ENCODE data around the gene CIB2. TPM values are rescaled to one million over a fixed set of nuclear protein-coding genes. Genes with fewer than 3 reads are reported as not detected.
A peak's percentile ranks its signal among the peaks of the same experiment; 100 is the strongest.

Gene CIB2
- total and polyA plus RNA-seq, 2 experiments from 2014 or later: 40.5 to 48.9 TPM

DNA sequence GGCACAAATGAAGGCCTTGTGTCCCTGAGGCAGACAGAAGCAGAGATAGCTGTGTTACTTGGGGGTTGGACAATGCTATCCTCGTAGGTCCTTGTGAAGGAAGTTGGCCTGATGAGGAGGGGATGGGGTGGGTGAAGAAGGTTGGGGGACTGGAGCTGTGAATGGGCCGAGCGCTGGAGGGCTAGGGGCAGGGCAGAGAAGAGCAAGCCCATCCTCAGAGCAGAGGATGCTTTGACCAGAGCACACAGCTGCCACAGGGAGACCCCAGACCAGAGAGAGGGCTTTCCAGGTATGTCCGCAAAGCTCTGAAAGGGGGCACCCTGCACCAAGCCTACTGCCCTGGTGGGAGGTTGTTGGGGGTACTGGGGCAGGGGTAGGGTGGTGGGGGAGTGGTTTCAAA is 48.1 kb downstream of the CIB2 start:
- Histone ChIP-seq H3K36me3 (replicated peaks; ENCODE audit: insufficient read depth, low read depth) (no peaks in the 10 kb centered on the region), H3K4me3 (no peak overlapping the region), H3K4me2 (no peak overlapping the region), H3K79me2 (no peaks in the 10 kb centered on the region), H3K9me3 (ENCODE audit: low read depth) (no peaks in the 10 kb centered on the region), H3K27me3 (no peaks in the 10 kb centered on the region), H3K9me2 (replicated peaks; ENCODE audit: insufficient read depth) (no peaks in the 10 kb centered on the region), H4K20me1 (ENCODE audit: insufficient read depth, poor library complexity, severe bottlenecking) (no peaks in the 10 kb centered on the region), H3K27ac (no peak overlapping the region), H3K4me1 (ENCODE audit: insufficient read depth) (peaks cover 21% of the 10 kb centered on the region), H2AFZ (no peak overlapping the region)
- TF ChIP-seq EZH2phosphoT487 (IDR thresholded peaks at IDR 0.05; ENCODE audit: low read depth, severe bottlenecking, unreplicated experiment) (no peak), EZH2 (IDR thresholded peaks at IDR 0.05; ENCODE audit: borderline replicate concordance) (no peak)
- TF ChIP-seq, protein P1, sequence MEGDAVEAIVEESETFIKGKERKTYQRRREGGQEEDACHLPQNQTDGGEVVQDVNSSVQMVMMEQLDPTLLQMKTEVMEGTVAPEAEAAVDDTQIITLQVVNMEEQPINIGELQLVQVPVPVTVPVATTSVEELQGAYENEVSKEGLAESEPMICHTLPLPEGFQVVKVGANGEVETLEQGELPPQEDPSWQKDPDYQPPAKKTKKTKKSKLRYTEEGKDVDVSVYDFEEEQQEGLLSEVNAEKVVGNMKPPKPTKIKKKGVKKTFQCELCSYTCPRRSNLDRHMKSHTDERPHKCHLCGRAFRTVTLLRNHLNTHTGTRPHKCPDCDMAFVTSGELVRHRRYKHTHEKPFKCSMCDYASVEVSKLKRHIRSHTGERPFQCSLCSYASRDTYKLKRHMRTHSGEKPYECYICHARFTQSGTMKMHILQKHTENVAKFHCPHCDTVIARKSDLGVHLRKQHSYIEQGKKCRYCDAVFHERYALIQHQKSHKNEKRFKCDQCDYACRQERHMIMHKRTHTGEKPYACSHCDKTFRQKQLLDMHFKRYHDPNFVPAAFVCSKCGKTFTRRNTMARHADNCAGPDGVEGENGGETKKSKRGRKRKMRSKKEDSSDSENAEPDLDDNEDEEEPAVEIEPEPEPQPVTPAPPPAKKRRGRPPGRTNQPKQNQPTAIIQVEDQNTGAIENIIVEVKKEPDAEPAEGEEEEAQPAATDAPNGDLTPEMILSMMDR (IDR thresholded peaks at IDR 0.05; ENCODE audit: poor library complexity): no peak
- 96% methylated on average over 4 of the region's 4 CpGs for WGBS (ENCODE audit: low lambda C conversion rate, missing lambda C conversion rate)
- no peak for DNase-seq (ENCODE audit: low spot score)

DNA sequence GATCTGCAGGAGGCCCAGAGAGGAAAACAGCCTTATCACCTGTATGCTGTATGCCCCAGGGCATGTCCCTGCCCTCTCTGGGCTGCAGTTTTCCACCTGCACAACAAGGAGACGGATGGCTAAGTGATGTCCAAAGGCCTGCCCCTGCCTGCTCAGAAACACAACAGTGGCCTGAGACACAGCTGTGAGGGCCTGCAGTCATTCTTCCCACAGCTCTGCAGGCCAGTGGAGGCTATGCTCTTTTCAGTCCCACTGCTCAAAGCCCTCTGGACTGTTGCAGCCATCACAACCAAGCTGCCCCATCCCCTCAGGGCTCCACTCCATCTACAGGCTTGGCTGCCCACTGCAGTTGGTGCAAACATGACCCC is 48.5 kb downstream of the CIB2 start:
- Histone ChIP-seq H3K27me3 (no peaks in the 10 kb centered on the region), H3K9me2 (replicated peaks; ENCODE audit: insufficient read depth) (no peaks in the 10 kb centered on the region), H3K9me3 (ENCODE audit: low read depth) (no peaks in the 10 kb centered on the region), H4K20me1 (ENCODE audit: insufficient read depth, poor library complexity, severe bottlenecking) (no peaks in the 10 kb centered on the region), H3K4me1 (ENCODE audit: insufficient read depth) (peaks cover 21% of the 10 kb centered on the region), H3K27ac (peak overlapping the region; percentile 20), H3K79me2 (no peaks in the 10 kb centered on the region), H3K4me3 (no peak overlapping the region), H2AFZ (no peak overlapping the region), H3K4me2 (no peak overlapping the region), H3K36me3 (replicated peaks; ENCODE audit: insufficient read depth, low read depth) (no peaks in the 10 kb centered on the region)
- WGBS (ENCODE audit: low lambda C conversion rate, missing lambda C conversion rate): 92% methylated on average over 1 of the region's 1 CpG
- DNase-seq (ENCODE audit: low spot score): no peak
- TF ChIP-seq EZH2 (IDR thresholded peaks at IDR 0.05; ENCODE audit: borderline replicate concordance) (no peak), EZH2phosphoT487 (IDR thresholded peaks at IDR 0.05; ENCODE audit: low read depth, severe bottlenecking, unreplicated experiment) (no peak)
- TF ChIP-seq, protein P1 (IDR thresholded peaks at IDR 0.05; ENCODE audit: poor library complexity): no peak

DNA sequence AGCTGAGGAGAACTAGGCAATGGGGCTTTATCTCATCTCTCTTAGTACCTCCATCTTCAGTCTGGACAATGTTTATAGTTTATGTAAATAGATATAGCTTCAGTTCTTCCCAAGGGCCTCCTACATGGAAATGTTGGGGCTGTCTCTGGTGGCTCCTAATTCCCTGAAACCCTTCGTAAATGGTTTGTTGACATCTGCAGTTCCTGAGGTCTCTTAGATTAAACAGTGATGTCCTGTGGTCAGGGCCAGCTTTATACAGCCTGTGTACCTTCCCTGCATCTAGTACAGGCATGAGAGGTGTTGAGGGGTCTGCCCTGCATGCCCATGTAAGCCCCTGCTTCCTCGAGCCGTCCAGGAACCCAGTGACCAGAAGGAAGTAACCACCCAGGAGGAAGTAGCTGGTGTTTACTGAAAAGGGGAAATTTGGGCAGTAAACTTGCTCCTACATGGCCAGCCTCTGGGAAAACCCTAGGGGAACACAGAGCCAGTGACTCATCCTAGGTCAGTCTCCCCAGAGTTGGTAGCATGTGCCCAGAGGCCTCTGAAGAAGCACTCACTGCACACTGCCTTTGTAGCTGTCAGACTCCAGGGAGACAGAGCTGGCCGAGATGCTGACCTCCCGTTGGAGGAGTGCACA is 49.0 kb downstream of the CIB2 start:
- WGBS (ENCODE audit: low lambda C conversion rate, missing lambda C conversion rate): 50% methylated on average over 5 of the region's 5 CpGs
- Histone ChIP-seq H3K9me3 (ENCODE audit: low read depth) (no peaks in the 10 kb centered on the region), H3K27ac (peak overlapping the region; percentile 60), H3K9me2 (replicated peaks; ENCODE audit: insufficient read depth) (no peaks in the 10 kb centered on the region), H3K27me3 (no peaks in the 10 kb centered on the region), H3K4me2 (no peak overlapping the region), H4K20me1 (ENCODE audit: insufficient read depth, poor library complexity, severe bottlenecking) (no peaks in the 10 kb centered on the region), H3K79me2 (peaks cover under 1% of the 10 kb centered on the region), H3K36me3 (replicated peaks; ENCODE audit: insufficient read depth, low read depth) (no peaks in the 10 kb centered on the region), H3K4me1 (ENCODE audit: insufficient read depth) (peaks cover 21% of the 10 kb centered on the region), H3K4me3 (no peak overlapping the region), H2AFZ (no peak overlapping the region)
- no peak for TF ChIP-seq EZH2phosphoT487 (IDR thresholded peaks at IDR 0.05; ENCODE audit: low read depth, severe bottlenecking, unreplicated experiment)
- no peak for TF ChIP-seq EZH2 (IDR thresholded peaks at IDR 0.05; ENCODE audit: borderline replicate concordance)
- TF ChIP-seq, protein P1 (IDR thresholded peaks at IDR 0.05; ENCODE audit: poor library complexity): no peak
- DNase-seq (ENCODE audit: low spot score): no peak
